ENCODE results near the gene FAP. TPM values are rescaled to one million over a fixed set of nuclear protein-coding genes. Genes with fewer than 3 reads are reported as not detected.

FAP gene
- total and polyA plus RNA-seq, 9 of the 15 experiments (the other 6 are each of a cell fraction or from before 2014, with no cell fraction given), result not detected

DNA sequence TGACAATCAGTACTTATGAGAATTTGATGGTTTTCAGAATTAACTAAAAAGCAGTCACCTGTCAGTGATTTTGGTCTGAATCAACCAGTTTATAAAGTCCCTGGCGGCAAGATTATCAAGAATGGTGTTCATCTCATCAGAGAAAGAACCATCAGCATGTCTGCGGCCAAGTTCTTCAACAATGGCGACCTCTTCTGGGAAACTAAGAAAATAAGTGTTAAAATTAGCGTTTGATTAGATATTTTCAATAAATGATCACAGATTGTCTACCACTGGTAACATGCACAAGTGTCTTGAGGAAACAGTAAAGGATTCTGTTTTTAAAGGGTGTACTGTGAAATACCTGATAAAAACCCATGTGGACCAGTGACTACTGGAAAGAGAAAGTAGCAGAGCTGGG is 99.3 kb downstream of the FAP start:
- CTCF ChIA-PET (ENCODE audit: low intra/inter-chr PET ratio), result no interaction called here
- BruUV-seq (replicated peaks), result no TSS peak
- no peak for TF ChIP-seq RBM14 (IDR thresholded peaks at IDR 0.05; ENCODE audit: borderline replicate concordance, insufficient read depth, low read depth, low read length)
- no peak for TF ChIP-seq RAD21 (CRISPR knock-in tag; conservative IDR thresholded peaks at IDR 0.05 in 1 of 2, IDR thresholded peaks at IDR 0.05 in 1 of 2)
- TF ChIP-seq, protein P1, sequence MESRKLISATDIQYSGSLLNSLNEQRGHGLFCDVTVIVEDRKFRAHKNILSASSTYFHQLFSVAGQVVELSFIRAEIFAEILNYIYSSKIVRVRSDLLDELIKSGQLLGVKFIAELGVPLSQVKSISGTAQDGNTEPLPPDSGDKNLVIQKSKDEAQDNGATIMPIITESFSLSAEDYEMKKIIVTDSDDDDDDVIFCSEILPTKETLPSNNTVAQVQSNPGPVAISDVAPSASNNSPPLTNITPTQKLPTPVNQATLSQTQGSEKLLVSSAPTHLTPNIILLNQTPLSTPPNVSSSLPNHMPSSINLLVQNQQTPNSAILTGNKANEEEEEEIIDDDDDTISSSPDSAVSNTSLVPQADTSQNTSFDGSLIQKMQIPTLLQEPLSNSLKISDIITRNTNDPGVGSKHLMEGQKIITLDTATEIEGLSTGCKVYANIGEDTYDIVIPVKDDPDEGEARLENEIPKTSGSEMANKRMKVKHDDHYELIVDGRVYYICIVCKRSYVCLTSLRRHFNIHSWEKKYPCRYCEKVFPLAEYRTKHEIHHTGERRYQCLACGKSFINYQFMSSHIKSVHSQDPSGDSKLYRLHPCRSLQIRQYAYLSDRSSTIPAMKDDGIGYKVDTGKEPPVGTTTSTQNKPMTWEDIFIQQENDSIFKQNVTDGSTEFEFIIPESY (CRISPR knock-in tag; IDR thresholded peaks at IDR 0.05), result no peak
- TF ChIP-seq, protein P2, sequence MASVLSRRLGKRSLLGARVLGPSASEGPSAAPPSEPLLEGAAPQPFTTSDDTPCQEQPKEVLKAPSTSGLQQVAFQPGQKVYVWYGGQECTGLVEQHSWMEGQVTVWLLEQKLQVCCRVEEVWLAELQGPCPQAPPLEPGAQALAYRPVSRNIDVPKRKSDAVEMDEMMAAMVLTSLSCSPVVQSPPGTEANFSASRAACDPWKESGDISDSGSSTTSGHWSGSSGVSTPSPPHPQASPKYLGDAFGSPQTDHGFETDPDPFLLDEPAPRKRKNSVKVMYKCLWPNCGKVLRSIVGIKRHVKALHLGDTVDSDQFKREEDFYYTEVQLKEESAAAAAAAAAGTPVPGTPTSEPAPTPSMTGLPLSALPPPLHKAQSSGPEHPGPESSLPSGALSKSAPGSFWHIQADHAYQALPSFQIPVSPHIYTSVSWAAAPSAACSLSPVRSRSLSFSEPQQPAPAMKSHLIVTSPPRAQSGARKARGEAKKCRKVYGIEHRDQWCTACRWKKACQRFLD (CRISPR knock-in tag; IDR thresholded peaks at IDR 0.05), result no peak
- no peak for TF ChIP-seq TGIF2 (CRISPR knock-in tag; IDR thresholded peaks at IDR 0.05)
- TF ChIP-seq NR2F6 (CRISPR knock-in tag; IDR thresholded peaks at IDR 0.05), result no peak
- TF ChIP-seq, protein P3, sequence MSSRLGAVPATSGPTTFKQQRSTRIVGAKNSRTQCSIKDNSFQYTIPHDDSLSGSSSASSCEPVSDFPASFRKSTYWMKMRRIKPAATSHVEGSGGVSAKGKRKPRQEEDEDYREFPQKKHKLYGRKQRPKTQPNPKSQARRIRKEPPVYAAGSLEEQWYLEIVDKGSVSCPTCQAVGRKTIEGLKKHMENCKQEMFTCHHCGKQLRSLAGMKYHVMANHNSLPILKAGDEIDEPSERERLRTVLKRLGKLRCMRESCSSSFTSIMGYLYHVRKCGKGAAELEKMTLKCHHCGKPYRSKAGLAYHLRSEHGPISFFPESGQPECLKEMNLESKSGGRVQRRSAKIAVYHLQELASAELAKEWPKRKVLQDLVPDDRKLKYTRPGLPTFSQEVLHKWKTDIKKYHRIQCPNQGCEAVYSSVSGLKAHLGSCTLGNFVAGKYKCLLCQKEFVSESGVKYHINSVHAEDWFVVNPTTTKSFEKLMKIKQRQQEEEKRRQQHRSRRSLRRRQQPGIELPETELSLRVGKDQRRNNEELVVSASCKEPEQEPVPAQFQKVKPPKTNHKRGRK (tag; IDR thresholded peaks at IDR 0.05), result no peak
- TF ChIP-seq CC2D1A (IDR thresholded peaks at IDR 0.05), result no peak
- TF ChIP-seq ZNF695 (CRISPR knock-in tag; IDR thresholded peaks at IDR 0.05), result no peak
- TF ChIP-seq CBX3 (IDR thresholded peaks at IDR 0.05; ENCODE audit: borderline replicate concordance in 1 of 2, low read length in 2 of 2), result no peak
- TF ChIP-seq, protein P4, sequence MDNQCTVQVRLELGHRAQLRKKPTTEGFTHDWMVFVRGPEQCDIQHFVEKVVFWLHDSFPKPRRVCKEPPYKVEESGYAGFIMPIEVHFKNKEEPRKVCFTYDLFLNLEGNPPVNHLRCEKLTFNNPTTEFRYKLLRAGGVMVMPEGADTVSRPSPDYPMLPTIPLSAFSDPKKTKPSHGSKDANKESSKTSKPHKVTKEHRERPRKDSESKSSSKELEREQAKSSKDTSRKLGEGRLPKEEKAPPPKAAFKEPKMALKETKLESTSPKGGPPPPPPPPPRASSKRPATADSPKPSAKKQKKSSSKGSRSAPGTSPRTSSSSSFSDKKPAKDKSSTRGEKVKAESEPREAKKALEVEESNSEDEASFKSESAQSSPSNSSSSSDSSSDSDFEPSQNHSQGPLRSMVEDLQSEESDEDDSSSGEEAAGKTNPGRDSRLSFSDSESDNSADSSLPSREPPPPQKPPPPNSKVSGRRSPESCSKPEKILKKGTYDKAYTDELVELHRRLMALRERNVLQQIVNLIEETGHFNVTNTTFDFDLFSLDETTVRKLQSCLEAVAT (IDR thresholded peaks at IDR 0.05), result no peak
- TF ChIP-seq, protein P5, sequence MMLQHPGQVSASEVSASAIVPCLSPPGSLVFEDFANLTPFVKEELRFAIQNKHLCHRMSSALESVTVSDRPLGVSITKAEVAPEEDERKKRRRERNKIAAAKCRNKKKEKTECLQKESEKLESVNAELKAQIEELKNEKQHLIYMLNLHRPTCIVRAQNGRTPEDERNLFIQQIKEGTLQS (IDR thresholded peaks at IDR 0.05), result no peak
- TF ChIP-seq, protein P5 (CRISPR knock-in tag; conservative IDR thresholded peaks at IDR 0.05), result no peak
- TF ChIP-seq, protein P6, sequence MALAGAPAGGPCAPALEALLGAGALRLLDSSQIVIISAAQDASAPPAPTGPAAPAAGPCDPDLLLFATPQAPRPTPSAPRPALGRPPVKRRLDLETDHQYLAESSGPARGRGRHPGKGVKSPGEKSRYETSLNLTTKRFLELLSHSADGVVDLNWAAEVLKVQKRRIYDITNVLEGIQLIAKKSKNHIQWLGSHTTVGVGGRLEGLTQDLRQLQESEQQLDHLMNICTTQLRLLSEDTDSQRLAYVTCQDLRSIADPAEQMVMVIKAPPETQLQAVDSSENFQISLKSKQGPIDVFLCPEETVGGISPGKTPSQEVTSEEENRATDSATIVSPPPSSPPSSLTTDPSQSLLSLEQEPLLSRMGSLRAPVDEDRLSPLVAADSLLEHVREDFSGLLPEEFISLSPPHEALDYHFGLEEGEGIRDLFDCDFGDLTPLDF (CRISPR knock-in tag; IDR thresholded peaks at IDR 0.05), result no peak

More for the DNA sequence above, 99.3 kb downstream of the FAP start:
- no peaks in the 10 kb centered on the region for H4K20me1 ChIP-seq (replicated peaks; ENCODE audit: control insufficient read depth, insufficient read depth, low read length)
- no peaks in the 10 kb centered on the region for H3K79me2 ChIP-seq (ENCODE audit: control insufficient read depth, insufficient read depth, low read length)
- no peak overlapping the region for H2AFZ ChIP-seq (ENCODE audit: low read depth, low read length)
- no peaks in the 10 kb centered on the region for H3K9me1 ChIP-seq (ENCODE audit: control insufficient read depth, insufficient read depth, low read length)
- in situ Hi-C loops (cut with MboI) (loop anchor here (25.0 kb wide), 1 partner anchor 882 kb away; no protein-coding TSS in a partner anchor), intact Hi-C loops (cut with micrococcal nuclease) (no loop called here)
- H3K4me2 ChIP-seq (ENCODE audit: insufficient read depth, low read length), result no peak overlapping the region
- DNase-seq (ENCODE audit: extremely low read depth in 1 of 4, low spot score in 3 of 4), result no peak
- no peak overlapping the region for H3K27ac ChIP-seq (ENCODE audit: extremely low read depth, low read depth, low read length)
- H3K9ac ChIP-seq (ENCODE audit: insufficient read depth in 1 of 2, low read depth in 2 of 2, low read length in 2 of 2), result no peak overlapping the region
- POLR2A ChIA-PET, result no interaction called here
- WGBS (ENCODE audit: insufficient coverage, low coverage, missing lambda C conversion rate), result 0% methylated on average over 4 of the region's 4 CpGs
- H3K4me3 ChIP-seq, result no peak overlapping the region
- no peaks in the 10 kb centered on the region; the same call in 1 of the 2 replicates for H3K9me3 ChIP-seq (replicated peaks; ENCODE audit: control insufficient read depth, insufficient read depth, low read depth, low read length)
- no peaks in the 10 kb centered on the region for H3K36me3 ChIP-seq (ENCODE audit: control insufficient read depth, insufficient read depth, low read length)
- no peaks in the 10 kb centered on the region for H3K27me3 ChIP-seq (ENCODE audit: control insufficient read depth in 2 of 2, insufficient read depth in 2 of 2, low read length in 2 of 2)
- no peak for ATAC-seq
- no peaks in the 10 kb centered on the region for H3K4me1 ChIP-seq (replicated peaks in 1 of 2; ENCODE audit: control insufficient read depth in 2 of 2, insufficient read depth in 2 of 2, low read length in 2 of 2)
- FAIRE-seq, result no peak

Data from K562 (cell line).